H1 (cell line): ENCODE data around the gene KLF6.

Experiments
- RFX5 ChIP-seq: IDR thresholded peaks from 2 replicates; pipeline ENCODE4 v1.6.1; 2011; ENCODE audit warnings: low read depth, low read length, improper control_type of control experiment, borderline replicate concordance
- TF ChIP-seq, protein P1 (sequence below), 3 experiments: IDR thresholded peaks; 1 replicate in 2 of 3; 2 replicates in 1 of 3; pipeline versions ENCODE4 v1.5.1 to v1.6.1; 2011; ENCODE audit warnings: low read length in 3 of 3, mild to moderate bottlenecking in 3 of 3, inconsistent platforms in 2 of 3, low read depth in 1 of 3, moderate library complexity in 1 of 3; ENCODE audit not compliant: insufficient read depth in 1 of 3; ENCODE audit errors: control extremely low read depth in 1 of 3
- TF ChIP-seq, protein P2 (sequence below): IDR thresholded peaks from 2 replicates; pipeline ENCODE4 v1.6.1; 2011; ENCODE audit warnings: low read depth, mild to moderate bottlenecking, low read length; ENCODE audit not compliant: insufficient read depth

DNA sequence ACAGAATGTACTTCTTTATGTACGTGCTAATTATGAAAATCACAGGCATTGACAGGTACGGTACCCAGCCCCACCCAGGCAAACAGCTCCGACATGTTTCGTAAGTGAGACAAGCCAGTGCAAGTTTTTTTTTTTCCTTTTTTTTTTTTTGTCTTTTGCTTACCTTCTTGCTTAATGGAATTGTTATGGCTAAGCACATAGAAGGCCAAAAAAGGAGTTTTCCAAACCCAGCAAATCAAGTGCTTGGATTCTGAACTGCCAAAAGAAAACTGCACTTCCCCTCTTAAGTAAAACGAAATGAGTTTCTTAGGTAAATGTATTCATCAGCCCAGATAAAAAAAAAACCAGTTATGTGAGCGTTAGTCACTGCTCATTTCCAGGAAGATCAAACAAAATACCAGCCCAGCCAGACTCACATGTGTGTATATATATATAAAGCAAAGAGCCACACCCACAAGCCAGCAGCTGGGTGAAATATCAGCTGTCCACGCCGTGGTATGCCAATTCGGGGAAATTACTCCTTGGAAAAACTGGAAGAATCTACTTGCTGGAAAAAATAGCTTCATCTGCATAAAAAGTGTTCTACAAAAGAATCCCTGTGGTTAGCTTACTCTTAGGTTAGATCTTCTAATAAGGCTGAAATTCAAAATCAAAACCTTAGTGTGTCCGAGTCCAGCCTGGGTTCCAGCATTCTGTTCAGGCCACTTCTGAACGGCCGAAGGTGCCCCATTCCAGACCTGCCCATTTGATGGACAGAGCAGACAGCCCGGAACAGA lies 8.0 kb downstream of the KLF6 start:
- TF ChIP-seq, protein P1, sequence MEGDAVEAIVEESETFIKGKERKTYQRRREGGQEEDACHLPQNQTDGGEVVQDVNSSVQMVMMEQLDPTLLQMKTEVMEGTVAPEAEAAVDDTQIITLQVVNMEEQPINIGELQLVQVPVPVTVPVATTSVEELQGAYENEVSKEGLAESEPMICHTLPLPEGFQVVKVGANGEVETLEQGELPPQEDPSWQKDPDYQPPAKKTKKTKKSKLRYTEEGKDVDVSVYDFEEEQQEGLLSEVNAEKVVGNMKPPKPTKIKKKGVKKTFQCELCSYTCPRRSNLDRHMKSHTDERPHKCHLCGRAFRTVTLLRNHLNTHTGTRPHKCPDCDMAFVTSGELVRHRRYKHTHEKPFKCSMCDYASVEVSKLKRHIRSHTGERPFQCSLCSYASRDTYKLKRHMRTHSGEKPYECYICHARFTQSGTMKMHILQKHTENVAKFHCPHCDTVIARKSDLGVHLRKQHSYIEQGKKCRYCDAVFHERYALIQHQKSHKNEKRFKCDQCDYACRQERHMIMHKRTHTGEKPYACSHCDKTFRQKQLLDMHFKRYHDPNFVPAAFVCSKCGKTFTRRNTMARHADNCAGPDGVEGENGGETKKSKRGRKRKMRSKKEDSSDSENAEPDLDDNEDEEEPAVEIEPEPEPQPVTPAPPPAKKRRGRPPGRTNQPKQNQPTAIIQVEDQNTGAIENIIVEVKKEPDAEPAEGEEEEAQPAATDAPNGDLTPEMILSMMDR (IDR thresholded peaks at IDR 0.05; ENCODE audit: control extremely low read depth in 1 of 3, insufficient read depth in 1 of 3, low read depth in 1 of 3, low read length in 3 of 3) = no peak
- TF ChIP-seq, protein P2, sequence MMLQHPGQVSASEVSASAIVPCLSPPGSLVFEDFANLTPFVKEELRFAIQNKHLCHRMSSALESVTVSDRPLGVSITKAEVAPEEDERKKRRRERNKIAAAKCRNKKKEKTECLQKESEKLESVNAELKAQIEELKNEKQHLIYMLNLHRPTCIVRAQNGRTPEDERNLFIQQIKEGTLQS = no peak
- TF ChIP-seq RFX5 = no peak
